Astrocyte (in vitro differentiated cells and primary cell): ENCODE data around the gene GPC5.

Experiments
- EZH2 ChIP-seq: IDR thresholded peaks from 2 replicates; pipeline ENCODE4 v1.6.1; 2012; ENCODE audit warnings: mild to moderate bottlenecking, low read length, inconsistent platforms; ENCODE audit not compliant: insufficient read depth
- TF ChIP-seq, protein P1 (sequence below): IDR thresholded peaks from 2 replicates; pipeline ENCODE4 v1.5.1; 2011; ENCODE audit warnings: low read depth, mild to moderate bottlenecking, inconsistent platforms, low read length, moderate library complexity; ENCODE audit not compliant: insufficient read depth

DNA sequence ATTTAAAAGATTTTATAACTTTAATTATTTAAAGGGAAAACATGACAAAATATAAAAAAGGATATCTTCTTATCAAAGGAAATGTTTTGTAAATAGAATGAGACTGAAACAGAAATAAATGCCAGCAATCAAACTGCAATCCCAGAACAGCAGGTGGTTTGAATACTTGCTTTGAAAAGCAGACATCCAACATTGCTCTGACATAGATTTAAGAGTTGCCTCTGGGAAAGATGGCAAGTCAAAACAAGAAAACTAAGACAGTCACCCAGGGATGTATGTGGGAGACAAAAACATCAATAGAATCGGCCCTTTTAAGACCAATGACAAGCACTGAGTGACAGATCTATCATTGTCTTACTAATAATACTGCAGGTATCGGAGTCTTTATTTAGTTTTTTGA lies 1038.5 kb downstream of the GPC5 start:
- TF ChIP-seq EZH2: no peak
- TF ChIP-seq, protein P1, sequence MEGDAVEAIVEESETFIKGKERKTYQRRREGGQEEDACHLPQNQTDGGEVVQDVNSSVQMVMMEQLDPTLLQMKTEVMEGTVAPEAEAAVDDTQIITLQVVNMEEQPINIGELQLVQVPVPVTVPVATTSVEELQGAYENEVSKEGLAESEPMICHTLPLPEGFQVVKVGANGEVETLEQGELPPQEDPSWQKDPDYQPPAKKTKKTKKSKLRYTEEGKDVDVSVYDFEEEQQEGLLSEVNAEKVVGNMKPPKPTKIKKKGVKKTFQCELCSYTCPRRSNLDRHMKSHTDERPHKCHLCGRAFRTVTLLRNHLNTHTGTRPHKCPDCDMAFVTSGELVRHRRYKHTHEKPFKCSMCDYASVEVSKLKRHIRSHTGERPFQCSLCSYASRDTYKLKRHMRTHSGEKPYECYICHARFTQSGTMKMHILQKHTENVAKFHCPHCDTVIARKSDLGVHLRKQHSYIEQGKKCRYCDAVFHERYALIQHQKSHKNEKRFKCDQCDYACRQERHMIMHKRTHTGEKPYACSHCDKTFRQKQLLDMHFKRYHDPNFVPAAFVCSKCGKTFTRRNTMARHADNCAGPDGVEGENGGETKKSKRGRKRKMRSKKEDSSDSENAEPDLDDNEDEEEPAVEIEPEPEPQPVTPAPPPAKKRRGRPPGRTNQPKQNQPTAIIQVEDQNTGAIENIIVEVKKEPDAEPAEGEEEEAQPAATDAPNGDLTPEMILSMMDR: no peak
